HepG2 (cell line): Measurements from ENCODE around the gene ME2. TPM values are rescaled to one million over a fixed set of nuclear protein-coding genes. Genes with fewer than 3 reads are reported as not detected.

Source experiments
- ARID3A ChIP-seq: IDR thresholded peaks from 2 replicates; pipeline ENCODE4 v1.6.1; 2012; ENCODE audit warnings: low read depth, low read length, improper control_type of control experiment
- DBP ChIP-seq: sonication (generic); formaldehyde crosslinking; IDR thresholded peaks from 2 replicates; pipeline ENCODE4 v1.4.0; 2020; ENCODE audit warnings: missing genetic modification reagents; ENCODE audit errors: not compliant biosample characterization
- DRAP1 ChIP-seq: IDR thresholded peaks from 2 replicates; pipeline ENCODE4 v1.6.1; 2016; ENCODE audit warnings: missing genetic modification reagents, missing compliant biosample characterization
- FOXC1 ChIP-seq: sonication (generic); formaldehyde crosslinking; IDR thresholded peaks from 2 replicates; pipeline ENCODE4 v1.8.0; 2022; ENCODE audit warnings: mild to moderate bottlenecking, missing genetic modification reagents, borderline replicate concordance
- GATAD2A ChIP-seq: IDR thresholded peaks from 2 replicates; pipeline ENCODE4 v1.6.1; 2016
- HDAC1 ChIP-seq: sonication (generic); formaldehyde crosslinking; IDR thresholded peaks from 2 replicates; pipeline ENCODE4 v1.5.1; 2020; ENCODE audit warnings: mild to moderate bottlenecking, missing genetic modification reagents
- HDAC2 ChIP-seq: sonication (generic); formaldehyde crosslinking; IDR thresholded peaks from 2 replicates; pipeline ENCODE4 v1.4.0; 2020; ENCODE audit warnings: missing genetic modification reagents
- KDM5B ChIP-seq: sonication (generic); formaldehyde crosslinking; IDR thresholded peaks from 2 replicates; pipeline ENCODE4 v1.4.0; 2020; ENCODE audit warnings: missing genetic modification reagents, mild to moderate bottlenecking, borderline replicate concordance
- PBX2 ChIP-seq: IDR thresholded peaks from 2 replicates; pipeline ENCODE4 v1.6.1; 2016; ENCODE audit warnings: control low read depth
- POLR2AphosphoS5 ChIP-seq: IDR thresholded peaks from 2 replicates; pipeline ENCODE4 v1.6.1; 2012; ENCODE audit warnings: low read depth, low read length
- POLR2G ChIP-seq: fragments of 200-400 bp; formaldehyde crosslinking; IDR thresholded peaks from 2 replicates; pipeline ENCODE4 v1.6.1; 2018; ENCODE audit warnings: mild to moderate bottlenecking, low read depth, low read length, moderate library complexity
- RFX3 ChIP-seq: IDR thresholded peaks from 2 replicates; pipeline ENCODE4 v1.6.1; 2016; ENCODE audit warnings: missing biosample characterization, missing genetic modification reagents
- SOX13 ChIP-seq, 3 experiments: fragments of 450-650 bp in 1 of 3; sonication (generic) in 1 of 3; formaldehyde crosslinking in 1 of 3; IDR thresholded peaks in 2 of 3; conservative IDR thresholded peaks in 1 of 3; 2 replicates each; pipeline versions ENCODE4 v1.5.0 to v1.6.1; 2016 to 2020; ENCODE audit warnings: antibody characterized with exemption in 1 of 3, mild to moderate bottlenecking in 1 of 3, missing compliant biosample characterization in 1 of 3, missing genetic modification reagents in 1 of 3, moderate library complexity in 1 of 3
- SP5 ChIP-seq: IDR thresholded peaks from 2 replicates; pipeline ENCODE4 v1.6.1; 2016; ENCODE audit warnings: low read depth, borderline replicate concordance
- TAF15 ChIP-seq: fragments of 200-400 bp; formaldehyde crosslinking; IDR thresholded peaks from one replicate; pipeline ENCODE4 v1.6.1; 2018; ENCODE audit warnings: mild to moderate bottlenecking, low read depth, low read length; ENCODE audit not compliant: poor library complexity, severe bottlenecking
- ZBTB2 ChIP-seq: sonication (generic); formaldehyde crosslinking; IDR thresholded peaks from 2 replicates; pipeline ENCODE4 v1.8.0; 2022; ENCODE audit warnings: low read depth, missing genetic modification reagents
- ZNF121 ChIP-seq: sonication (generic); formaldehyde crosslinking; IDR thresholded peaks from 2 replicates; pipeline ENCODE4 v1.5.0; 2020; ENCODE audit warnings: mild to moderate bottlenecking, missing genetic modification reagents
- ZNF343 ChIP-seq: sonication (generic); formaldehyde crosslinking; IDR thresholded peaks from 2 replicates; pipeline ENCODE4 v1.4.0; 2020; ENCODE audit warnings: mild to moderate bottlenecking, missing genetic modification reagents
- ZNF432 ChIP-seq: sonication (generic); formaldehyde crosslinking; IDR thresholded peaks from 2 replicates; pipeline ENCODE4 v1.5.0; 2020; ENCODE audit warnings: missing genetic modification reagents, mild to moderate bottlenecking, borderline replicate concordance
- ZNF546 ChIP-seq: sonication (generic); formaldehyde crosslinking; conservative IDR thresholded peaks from 2 replicates; pipeline ENCODE4 v1.8.1; 2023; ENCODE audit warnings: mild to moderate bottlenecking, missing genetic modification reagents
- ZNF564 ChIP-seq: sonication (generic); formaldehyde crosslinking; IDR thresholded peaks from 2 replicates; pipeline ENCODE4 v1.8.1; 2023; ENCODE audit warnings: mild to moderate bottlenecking, missing genetic modification reagents
- ZNF670 ChIP-seq: sonication (generic); formaldehyde crosslinking; IDR thresholded peaks from 2 replicates; pipeline ENCODE4 v1.8.0; 2022; ENCODE audit warnings: mild to moderate bottlenecking, missing genetic modification reagents, borderline replicate concordance
- ZNF792 ChIP-seq: IDR thresholded peaks from 2 replicates; pipeline ENCODE4 v1.6.1; 2016
- polyA plus RNA-seq, 8 experiments: library from polyadenylated mRNA; depleted of rRNA in 3 of 8; stranded (reverse) in 7 of 8; unstranded in 1 of 8; fragments of >200 nt; fragmentation: Illumina TruSeq in 4 of 8; extraction: Trizol in 4 of 8; gene quantifications; 2 replicates each; pipeline versions ENCODE4 v1.2.1 to v1.2.3, GENCODE V29; 2011 to 2016; ENCODE audit warnings: low read depth in 4 of 8, missing spikeins in 1 of 8, mixed read lengths in 1 of 8; ENCODE audit not compliant: insufficient read depth in 1 of 8
- total RNA-seq, 5 experiments: library from RNA; depleted of rRNA; stranded (reverse); fragments of >200 nt; fragmentation: Illumina TruSeq; extraction: Trizol; gene quantifications; 2 replicates each; pipeline ENCODE4 v1.2.3, GENCODE V29; 2016; ENCODE audit warnings: low read depth in 1 of 5

Gene ME2
- total and polyA plus RNA-seq, 2 of the 13 experiments (the other 11 are each of a cell fraction or from before 2014, with no cell fraction given) = 17.3 to 20.6 TPM

- TF ChIP-seq DRAP1 (peak; percentile 58), HDAC2 (CRISPR knock-in tag) (peak; percentile 28; the same call in 1 of the 2 replicates), HDAC1 (peak; percentile 55), ZNF343 (CRISPR knock-in tag) (0 out of 2 replicates have a peak, but pooled peaks have one; percentile 43), GATAD2A (CRISPR knock-in tag) (0 out of 2 replicates have a peak, but pooled peaks have one; percentile 29), ZNF792 (peak; percentile 74), RFX3 (CRISPR knock-in tag) (no peak), ZNF546 (peak; percentile 84; the same call in 1 of the 2 replicates), ZNF432 (CRISPR knock-in tag) (no peak), ZNF670 (peak; percentile 58; the same call in 1 of the 2 replicates), ZNF564 (CRISPR knock-in tag) (peak; percentile 76; the same call in 1 of the 2 replicates), POLR2G (peak; percentile 81), ARID3A (no peak), POLR2AphosphoS5 (peak; percentile 57), ZBTB2 (peak; percentile 72), KDM5B (CRISPR knock-in tag) (peak; percentile 68; the same call in 1 of the 2 replicates), TAF15 (no peak), PBX2 (CRISPR knock-in tag) (peak; percentile 92), SOX13 (IDR thresholded peaks at IDR 0.05) (no peak), SOX13 (CRISPR knock-in tag; conservative IDR thresholded peaks at IDR 0.05 in 1 of 2, IDR thresholded peaks at IDR 0.05 in 1 of 2) (0 out of 4 replicates have a peak, but pooled peaks of 1 of the 2 experiments have one; percentile 19), DBP (CRISPR knock-in tag) (no peak), ZNF121 (peak; percentile 61; the same call in 1 of the 2 replicates), SP5 (CRISPR knock-in tag) (0 out of 2 replicates have a peak, but pooled peaks have one; percentile 38), FOXC1 (peak; percentile 46; the same call in 1 of the 2 replicates)
Measured at GRCh38 chr18:50878345-50879301, at the start of gene ME2 (continued).
